Measurements from ENCODE around the gene NFS1.

DNA sequence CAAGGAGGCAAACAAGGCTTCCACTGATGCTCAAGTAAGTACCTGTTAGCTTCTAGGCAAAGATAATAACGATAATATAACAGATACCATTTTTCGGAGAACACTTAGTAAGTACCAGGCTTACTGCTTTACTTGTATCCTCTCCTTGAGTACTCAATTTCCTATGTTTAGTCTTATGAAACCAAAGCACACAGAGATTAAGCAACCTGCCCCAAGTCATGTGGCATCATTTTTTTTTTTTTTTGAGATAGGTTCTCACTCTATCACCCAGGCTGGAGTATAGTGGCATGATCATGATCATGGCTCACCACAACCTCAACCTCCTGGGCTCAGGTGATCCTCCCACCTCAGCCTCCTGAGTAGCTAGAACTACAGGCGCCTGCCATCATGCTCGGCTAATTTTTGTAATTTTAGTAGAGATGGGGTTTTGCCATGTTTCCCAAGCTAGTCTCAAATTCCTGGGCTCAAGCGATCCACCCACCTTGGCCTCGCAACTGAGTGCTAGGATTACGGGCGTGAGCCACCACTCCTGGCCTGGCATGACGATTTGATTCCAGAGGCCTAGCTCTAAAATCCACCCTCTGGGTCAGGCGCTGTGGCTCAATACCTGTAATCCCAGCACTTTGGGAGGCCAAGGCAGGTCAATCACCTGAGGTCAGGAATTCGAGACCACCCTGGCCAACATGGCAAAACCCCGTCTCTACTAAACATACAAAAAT lies 69.6 kb downstream of the NFS1 start:
- TF ChIP-seq, protein P1, sequence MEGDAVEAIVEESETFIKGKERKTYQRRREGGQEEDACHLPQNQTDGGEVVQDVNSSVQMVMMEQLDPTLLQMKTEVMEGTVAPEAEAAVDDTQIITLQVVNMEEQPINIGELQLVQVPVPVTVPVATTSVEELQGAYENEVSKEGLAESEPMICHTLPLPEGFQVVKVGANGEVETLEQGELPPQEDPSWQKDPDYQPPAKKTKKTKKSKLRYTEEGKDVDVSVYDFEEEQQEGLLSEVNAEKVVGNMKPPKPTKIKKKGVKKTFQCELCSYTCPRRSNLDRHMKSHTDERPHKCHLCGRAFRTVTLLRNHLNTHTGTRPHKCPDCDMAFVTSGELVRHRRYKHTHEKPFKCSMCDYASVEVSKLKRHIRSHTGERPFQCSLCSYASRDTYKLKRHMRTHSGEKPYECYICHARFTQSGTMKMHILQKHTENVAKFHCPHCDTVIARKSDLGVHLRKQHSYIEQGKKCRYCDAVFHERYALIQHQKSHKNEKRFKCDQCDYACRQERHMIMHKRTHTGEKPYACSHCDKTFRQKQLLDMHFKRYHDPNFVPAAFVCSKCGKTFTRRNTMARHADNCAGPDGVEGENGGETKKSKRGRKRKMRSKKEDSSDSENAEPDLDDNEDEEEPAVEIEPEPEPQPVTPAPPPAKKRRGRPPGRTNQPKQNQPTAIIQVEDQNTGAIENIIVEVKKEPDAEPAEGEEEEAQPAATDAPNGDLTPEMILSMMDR (IDR thresholded peaks at IDR 0.05), result no peak
- TF ChIP-seq POLR2AphosphoS5 (IDR thresholded peaks at IDR 0.05), result no peak

Measured in prostate gland (tissue), 2 donors.